Measurements from ENCODE around the gene PDIA5.
"Not testable (repeated sequence)": the region's sequence is repeated elsewhere in the genome, so short reads cannot be mapped to it uniquely, and the experiment has no call there.

Gene PDIA5

GRCh38 chr3:123093696-123094095 lies 26.9 kb downstream of the PDIA5 start:
- no peak for DNase-seq (ENCODE audit: low spot score)

DNA sequence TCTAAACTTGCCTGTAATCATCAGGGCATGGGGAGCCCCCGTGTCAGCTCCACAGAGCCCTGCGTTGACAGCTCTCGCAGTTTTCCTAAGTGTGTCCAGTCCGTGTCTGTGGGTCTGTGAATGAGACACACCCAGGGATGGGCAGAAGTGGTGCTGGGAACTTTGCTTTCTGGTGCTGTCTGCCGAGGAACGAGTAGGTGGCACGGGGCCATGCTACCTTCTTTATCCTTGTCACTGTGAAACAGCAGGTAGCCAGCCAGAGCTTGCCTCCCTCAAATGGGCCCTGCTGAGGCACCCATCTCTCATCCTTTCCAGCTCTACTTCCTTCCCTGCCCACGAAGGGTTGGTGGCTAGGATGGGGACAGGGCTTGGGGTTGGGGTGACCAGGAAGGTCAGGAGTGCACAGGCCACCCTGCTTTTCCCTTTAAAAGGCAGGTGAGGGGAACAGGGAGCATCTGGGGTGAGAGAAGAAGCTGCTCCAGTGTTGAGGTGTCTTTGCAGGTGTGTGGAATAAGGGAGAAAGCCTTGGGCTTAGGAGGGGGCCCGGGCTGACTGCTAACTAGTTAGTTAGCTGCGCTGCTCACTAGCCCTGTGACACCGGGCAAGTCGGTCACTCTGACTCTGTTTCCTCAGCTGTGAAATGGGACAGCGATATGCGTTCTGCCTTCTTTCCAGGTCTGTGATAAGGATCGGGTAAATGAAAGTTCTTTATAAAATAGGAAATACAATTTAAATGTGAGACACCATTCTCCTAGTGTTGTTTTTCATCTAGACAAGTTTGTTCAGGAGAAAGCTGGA lies 27.9 kb downstream of the PDIA5 start:
- peak; percentile 57 for DNase-seq (ENCODE audit: low spot score)

DNA sequence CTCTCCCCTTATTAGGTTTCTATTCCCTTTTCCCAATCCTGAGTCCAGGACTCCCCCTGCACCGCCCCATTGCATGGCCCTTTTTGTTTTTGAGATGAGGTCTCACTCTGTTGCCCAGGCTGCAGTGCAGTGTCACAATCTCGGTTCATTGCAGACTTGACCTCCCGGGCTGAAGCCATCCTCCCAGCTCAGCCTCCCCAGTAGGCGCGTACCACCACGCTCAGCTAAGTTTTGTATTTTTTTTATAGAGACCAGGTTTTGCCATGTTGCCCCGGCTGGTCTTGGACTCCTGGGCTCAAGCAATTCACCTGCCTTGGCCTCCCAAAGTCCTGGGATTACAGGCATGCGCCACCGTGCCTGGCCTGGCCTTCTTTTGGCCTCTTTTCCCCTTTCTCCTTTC lies 29.3 kb downstream of the PDIA5 start:
- DNase-seq (ENCODE audit: low spot score), result peak; percentile 53

DNA sequence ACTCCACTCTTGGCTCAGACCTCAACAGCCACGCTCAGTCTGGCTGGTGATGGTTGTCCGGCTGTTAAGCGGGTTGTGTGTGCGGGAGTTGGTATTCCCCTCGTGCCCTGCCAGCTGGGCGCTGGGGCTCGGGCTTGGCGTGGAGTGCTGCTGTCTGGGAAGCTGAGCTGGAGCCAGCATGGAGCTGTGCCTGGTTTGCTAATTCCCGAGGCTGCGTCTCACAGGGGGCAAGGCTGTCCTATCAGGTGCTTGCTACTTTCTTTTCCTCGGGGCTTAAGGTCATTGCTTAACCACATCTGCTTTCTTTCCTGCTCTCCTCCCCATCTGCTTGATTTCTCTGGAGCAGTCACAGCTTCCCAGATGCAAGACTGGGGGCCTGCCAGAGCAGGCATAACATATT lies 29.9 kb downstream of the PDIA5 start:
- peak; percentile 84 for DNase-seq (ENCODE audit: low spot score)

DNA sequence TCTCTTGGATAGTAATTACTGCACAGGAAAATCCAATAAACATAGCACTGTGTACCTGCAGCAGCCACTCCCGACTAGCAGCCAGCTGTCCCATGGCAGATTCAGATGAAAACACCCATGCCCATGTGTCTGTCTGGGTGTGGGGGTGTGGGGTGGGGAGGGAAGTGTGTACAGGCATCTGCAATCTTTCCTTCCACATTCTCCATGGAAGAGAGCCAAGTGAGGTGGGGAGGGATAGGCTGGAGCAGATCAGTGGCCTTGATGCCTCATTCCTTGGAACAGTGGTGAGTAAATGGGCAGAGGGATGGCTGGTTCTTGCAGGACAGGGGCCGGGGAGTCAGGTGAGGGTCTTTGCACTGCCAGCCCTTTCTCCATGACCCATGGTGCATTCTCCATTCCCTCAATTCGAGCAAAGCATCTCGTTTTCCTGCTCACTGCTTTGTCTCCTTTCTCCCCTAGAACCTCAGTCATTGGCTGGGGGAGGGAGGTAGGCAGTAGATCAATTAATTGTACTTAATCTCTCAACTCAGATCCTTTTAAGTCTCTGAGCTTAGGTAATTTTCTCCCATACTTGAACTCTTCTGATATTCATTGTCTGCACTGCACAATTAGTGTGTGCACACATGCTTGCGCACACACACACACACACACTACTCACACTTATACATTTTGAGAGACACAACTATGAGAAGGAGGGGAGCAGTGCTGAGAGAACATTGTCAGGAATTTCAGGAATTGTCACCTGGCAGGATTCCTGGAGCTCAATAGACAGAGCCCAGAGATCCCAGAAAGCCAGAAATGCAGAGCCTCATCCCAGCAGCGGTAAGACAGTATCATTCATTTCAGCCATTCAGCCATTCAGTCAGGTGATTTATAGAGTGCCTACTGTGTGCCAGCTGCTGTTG lies 31.9 kb downstream of the PDIA5 start:
- peak; percentile 53 for DNase-seq (ENCODE audit: low spot score)

DNA sequence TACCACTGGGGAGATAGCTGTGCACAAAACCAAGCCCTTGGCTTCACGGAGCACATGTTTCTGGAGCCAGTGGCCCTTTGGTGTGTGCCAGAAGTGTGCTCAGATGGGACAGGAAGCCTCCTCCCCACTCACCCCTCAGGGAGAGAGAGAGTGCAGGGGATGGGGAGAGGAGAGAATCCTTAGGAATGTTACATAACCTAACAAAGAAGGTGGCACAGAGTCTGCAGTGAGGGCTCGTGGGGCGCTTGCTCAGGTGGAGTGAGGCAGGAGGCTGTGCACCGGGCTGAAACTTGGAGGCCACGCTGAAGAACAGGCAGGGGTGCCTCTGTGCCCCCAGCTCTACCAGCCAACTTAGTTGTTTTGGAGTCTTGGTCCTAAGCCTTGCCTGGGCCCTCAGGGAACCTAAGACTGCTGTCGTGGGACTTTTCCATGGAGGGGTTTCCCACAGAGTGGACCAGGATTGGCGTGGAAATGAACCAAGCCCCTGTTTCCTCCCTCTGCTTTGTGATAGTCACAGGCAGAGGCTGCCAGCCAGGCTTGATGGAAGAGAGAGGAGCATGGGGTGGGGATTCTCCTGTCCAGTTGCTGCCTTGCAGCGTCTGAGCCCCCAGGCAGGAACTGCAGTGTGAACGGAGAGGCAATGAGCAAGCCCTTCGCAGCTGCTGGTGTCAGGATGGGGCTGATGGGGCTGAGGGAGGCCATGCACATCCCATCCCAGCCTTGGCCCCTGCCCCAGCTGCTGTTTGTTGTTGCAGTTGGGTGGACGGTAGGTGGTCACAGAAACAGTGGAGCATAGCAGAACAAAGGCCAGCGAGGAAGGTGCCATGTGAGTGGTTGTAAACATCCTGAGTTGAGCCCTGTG lies 32.7 kb downstream of the PDIA5 start:
- peak; percentile 61 for DNase-seq (ENCODE audit: low spot score)

- no peak for DNase-seq (ENCODE audit: low spot score)
These were observed 33.5 kb downstream of the PDIA5 start for GRCh38 chr3:123100193-123100776.

GRCh38 chr3:123102249-123102648 lies 35.4 kb downstream of the PDIA5 start:
- no peak for DNase-seq (ENCODE audit: low spot score)

GRCh38 chr3:123102826-123103225 lies 36.0 kb downstream of the PDIA5 start:
- DNase-seq (ENCODE audit: low spot score), result no peak

DNA sequence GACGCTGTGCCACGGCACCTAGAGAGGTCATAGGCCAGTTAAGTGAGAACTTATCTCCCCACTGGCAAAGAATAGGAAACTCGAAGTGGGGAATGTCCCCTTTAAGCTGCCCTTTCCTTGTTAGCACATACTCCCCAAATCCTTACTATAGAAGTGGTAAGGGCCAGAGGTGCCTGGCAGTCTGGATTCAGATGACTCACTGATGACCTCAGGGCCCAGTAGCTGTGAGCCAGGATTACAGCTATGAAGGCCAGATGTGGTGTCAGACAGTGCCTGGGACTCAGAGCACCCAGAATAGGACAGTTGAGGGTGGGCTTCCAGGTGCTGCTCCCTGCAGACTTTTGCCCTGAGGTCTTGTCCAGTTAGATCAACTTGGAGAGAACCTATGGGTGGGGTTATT lies 37.7 kb downstream of the PDIA5 start:
- DNase-seq (ENCODE audit: low spot score), result no peak

- DNase-seq (ENCODE audit: low spot score), result no peak
These were observed 38.7 kb downstream of the PDIA5 start for GRCh38 chr3:123105201-123106189.

GRCh38 chr3:123110282-123110975 lies 43.6 kb downstream of the PDIA5 start:
- DNase-seq (ENCODE audit: low spot score), result no peak

GRCh38 chr3:123110976-123111615 lies 44.3 kb downstream of the PDIA5 start:
- DNase-seq (ENCODE audit: low spot score), result no peak

DNA sequence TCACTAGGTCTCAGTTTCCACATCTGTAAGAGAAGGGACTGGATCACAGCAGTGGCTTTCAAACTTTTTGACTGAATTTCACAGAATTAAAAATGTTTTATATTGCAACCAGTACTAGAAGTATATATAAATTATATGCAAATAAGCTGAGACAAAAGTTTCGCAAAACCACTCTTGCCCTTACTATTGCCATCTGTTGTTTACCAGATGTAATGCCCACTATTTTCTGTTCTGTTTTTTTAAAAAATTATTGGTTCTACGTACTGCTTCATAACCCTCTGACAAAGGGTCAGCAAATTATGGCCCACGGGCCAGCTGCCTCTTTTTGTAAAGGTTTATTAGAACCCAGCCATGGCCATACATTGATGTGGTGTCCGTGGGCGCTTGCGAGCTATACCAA lies 44.8 kb downstream of the PDIA5 start:
- DNase-seq (ENCODE audit: low spot score), result no peak

DNA sequence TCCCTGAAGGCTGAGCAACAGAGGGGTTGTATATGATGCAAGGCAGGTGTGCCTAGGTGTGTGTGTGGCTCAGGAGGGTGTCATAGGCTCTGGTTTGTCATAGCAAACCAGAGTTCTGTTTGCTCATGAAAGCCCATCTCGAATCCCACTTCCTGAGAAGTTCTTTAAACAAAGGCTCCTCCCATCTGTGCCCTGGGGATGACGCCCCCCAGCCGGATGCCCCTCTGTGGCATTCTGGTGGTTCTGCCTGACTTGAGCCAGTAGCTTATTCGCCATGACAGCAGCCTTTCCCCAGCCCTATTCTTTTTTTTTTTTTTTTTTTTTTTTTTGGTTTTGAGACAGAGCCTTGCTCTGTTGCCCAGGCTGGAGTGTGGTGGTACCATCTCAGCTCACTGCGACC lies 45.4 kb downstream of the PDIA5 start:
- DNase-seq (ENCODE audit: low spot score), result no peak

GRCh38 chr3:123112656-123113055 lies 45.8 kb downstream of the PDIA5 start:
- not testable (repeated sequence) for DNase-seq (ENCODE audit: low spot score)

- DNase-seq (ENCODE audit: low spot score), result no peak
These were observed 47.1 kb downstream of the PDIA5 start for GRCh38 chr3:123113889-123114450.

GRCh38 chr3:123116116-123116515 lies 49.3 kb downstream of the PDIA5 start:
- DNase-seq (ENCODE audit: low spot score), result no peak

- no peak for DNase-seq (ENCODE audit: low spot score)
These were observed 52.6 kb downstream of the PDIA5 start for GRCh38 chr3:123119388-123119787.
